ENCODE results near the gene MYL3. TPM values are rescaled to one million over a fixed set of nuclear protein-coding genes. Genes with fewer than 3 reads are reported as not detected.
"Not testable (repeated sequence)": the region's sequence is repeated elsewhere in the genome, so short reads cannot be mapped to it uniquely, and the experiment has no call there.

MYL3 gene
- total RNA-seq, 1 experiment from 2014 or later = not detected

DNA sequence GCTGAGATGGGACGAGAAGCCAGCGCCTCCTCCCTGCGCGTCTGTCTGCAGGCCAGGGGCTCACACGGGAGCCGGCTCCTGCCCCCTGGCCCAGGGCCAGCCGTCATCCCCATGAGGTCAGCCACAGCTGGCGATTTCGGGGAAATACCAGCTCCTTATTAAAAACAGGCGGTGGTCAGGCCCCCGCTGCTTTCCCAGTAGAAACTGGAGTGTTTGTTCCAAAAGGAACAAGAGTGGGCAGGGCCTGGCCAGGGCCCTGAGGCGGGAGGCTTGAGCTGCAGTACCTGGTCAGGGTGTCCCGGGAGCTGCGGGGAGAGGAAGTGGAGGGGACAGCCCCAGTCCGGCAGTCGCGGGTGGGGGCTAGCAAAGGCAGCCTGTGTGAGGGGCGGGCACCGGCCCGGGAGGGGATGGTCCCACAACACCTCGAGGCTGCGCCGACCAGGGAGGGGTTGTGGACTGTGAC is 17.8 kb downstream of the MYL3 start:
- in situ Hi-C loops (cut with HindIII; ENCODE audit: low pct_unique_long_range_greater_than_20kb, low sequenced_read_pairs) = no loop called here
- DNase-seq (ENCODE audit: low read depth) = peak; percentile 4

DNA sequence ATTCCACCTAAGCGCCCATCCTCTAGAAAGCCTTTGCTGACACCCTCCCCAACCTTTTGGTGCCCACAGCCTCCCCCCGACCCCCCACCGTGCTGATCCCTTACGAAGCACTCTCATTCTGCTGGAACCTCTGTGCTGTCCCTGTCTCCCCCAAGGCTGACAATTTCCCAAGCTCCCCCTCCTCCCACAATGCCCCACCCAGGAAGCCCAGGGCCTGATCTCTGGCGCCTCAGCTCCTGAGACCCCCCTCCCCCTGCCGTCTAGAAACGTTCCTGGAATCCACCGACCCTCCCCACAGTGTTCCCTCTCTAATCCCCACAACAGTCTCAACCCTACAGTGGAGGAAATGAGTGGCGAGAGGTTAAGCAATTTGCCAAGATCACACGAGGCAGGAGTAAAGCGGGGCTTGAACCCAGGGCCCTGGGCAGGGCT is 18.3 kb downstream of the MYL3 start:
- in situ Hi-C loops (cut with HindIII; ENCODE audit: low pct_unique_long_range_greater_than_20kb, low sequenced_read_pairs) = no loop called here

DNA sequence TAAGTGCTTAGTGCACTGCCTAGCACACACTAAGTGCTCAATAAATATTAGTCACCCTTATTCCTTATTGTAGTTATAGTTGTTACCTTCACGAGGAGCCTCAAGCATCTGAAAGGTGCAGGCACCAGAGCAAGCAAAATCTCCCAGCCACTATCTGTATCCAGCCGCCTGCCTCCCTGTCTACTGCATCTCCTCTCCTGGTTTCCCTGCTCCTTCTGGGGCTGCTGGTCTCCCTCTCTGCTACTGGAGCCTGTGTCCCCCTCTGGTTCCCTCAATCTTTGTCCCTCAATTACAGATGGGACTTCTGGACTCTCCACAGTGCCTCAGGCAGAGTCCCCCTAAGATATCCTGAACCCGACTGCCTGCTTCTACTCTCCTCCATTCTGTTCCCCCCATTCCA is 18.8 kb downstream of the MYL3 start:
- in situ Hi-C loops (cut with HindIII; ENCODE audit: low pct_unique_long_range_greater_than_20kb, low sequenced_read_pairs) = no loop called here
- no peak for DNase-seq (ENCODE audit: low read depth)

More for the DNA sequence above, 18.3 kb downstream of the MYL3 start:
- DNase-seq (ENCODE audit: low read depth) = no peak

DNA sequence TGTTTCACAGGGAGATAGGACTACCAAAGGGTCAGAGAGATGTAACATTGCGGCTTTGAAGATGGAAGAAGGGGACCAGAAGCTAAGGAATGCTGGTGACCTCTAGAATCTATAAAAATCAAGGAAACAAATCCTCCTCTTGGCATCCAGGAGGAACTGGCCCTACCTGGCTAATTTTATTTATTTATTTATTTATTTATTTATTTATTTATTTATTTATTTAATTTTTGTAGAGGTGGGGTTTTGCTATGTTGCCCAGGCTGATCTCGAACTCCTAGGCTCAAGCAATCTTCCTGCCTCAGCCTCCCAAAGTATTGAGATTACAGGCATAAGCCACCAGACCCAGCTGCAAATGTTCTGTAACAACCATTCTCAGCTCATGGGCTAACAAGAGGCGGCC is 19.7 kb downstream of the MYL3 start:
- no peak for DNase-seq (ENCODE audit: low read depth)
- in situ Hi-C loops (cut with HindIII; ENCODE audit: low pct_unique_long_range_greater_than_20kb, low sequenced_read_pairs) = no loop called here

DNA sequence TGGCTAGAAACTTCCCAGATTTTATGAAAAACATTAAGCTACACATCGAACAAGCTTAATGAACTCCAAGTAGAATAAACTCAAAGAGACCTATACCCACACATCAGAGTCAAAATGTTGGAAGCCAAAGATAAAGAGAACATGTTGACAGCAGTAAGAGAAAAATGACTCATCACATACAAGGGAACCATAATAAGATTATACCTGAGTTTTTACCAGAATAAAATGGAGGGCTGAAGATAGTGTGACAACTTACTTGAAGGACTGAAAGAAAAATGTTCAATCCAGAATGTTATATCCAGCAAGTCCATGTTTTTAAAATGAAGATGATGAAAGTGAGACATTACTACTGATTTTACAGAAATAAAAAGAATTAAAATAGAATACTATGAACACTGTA is 22.8 kb downstream of the MYL3 start:
- in situ Hi-C loops (cut with HindIII; ENCODE audit: low pct_unique_long_range_greater_than_20kb, low sequenced_read_pairs) = no loop called here
- no peak for DNase-seq (ENCODE audit: low read depth)

DNA sequence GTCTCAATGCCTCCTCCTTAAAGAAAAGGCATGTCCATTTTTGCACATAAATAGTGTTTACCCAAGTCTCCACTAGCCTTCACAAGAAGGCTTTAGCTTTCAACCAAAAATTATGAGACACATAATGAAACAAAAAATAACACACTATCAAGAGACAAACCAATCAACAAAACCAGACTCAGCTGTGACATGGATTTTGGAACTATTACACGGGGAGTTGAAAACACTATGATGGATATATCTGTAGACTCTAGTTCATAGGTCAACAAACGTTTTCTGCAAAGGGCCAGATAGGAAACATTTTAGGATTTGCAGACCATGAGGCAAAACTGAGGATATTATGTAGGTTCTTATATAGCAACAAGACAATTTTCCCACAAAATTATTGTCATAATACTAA is 24.9 kb downstream of the MYL3 start:
- no peak for DNase-seq (ENCODE audit: low read depth)
- in situ Hi-C loops (cut with HindIII; ENCODE audit: low pct_unique_long_range_greater_than_20kb, low sequenced_read_pairs) = no loop called here

DNA sequence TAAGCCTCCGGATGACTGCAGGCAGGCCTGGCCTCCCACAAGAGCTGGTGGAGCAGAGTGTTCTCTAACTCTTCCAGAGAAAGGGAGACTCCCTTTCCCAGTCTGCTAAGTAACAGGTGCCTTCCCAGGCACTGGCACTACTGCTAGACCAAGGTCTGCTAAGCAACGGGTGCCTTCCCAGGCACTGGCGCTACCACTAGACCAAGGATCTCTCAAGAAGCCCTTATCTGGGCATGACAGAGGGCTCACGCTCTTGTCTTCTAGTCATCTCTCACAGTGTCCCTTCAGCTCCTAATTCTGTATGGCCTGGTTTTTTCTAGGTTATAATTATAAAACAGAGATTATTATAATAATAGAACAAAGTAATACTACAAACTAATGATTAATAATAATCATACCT is 27.8 kb downstream of the MYL3 start:
- no peak for DNase-seq (ENCODE audit: low read depth)
- in situ Hi-C loops (cut with HindIII; ENCODE audit: low pct_unique_long_range_greater_than_20kb, low sequenced_read_pairs) = no loop called here

DNA sequence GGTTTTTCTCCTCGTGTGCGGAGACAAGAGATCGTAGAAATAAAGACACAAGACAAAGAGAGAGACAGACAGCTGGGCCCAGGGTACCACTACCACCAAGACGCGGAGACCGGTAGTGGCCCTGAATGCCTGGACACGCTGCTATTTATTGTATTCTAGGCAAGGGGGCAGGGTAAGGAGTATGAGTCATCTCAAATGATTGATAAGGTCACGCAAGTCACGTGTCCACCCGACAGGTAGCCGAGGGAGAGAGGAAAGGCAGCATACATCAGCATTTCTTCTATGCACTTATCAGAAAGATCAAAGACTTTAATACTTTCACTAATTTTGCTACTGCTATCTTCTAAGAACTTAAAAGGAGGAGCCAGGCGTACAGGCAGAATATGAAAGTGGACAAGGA is 28.2 kb downstream of the MYL3 start:
- DNase-seq (ENCODE audit: low read depth) = no peak
- in situ Hi-C loops (cut with HindIII; ENCODE audit: low pct_unique_long_range_greater_than_20kb, low sequenced_read_pairs) = no loop called here

DNA sequence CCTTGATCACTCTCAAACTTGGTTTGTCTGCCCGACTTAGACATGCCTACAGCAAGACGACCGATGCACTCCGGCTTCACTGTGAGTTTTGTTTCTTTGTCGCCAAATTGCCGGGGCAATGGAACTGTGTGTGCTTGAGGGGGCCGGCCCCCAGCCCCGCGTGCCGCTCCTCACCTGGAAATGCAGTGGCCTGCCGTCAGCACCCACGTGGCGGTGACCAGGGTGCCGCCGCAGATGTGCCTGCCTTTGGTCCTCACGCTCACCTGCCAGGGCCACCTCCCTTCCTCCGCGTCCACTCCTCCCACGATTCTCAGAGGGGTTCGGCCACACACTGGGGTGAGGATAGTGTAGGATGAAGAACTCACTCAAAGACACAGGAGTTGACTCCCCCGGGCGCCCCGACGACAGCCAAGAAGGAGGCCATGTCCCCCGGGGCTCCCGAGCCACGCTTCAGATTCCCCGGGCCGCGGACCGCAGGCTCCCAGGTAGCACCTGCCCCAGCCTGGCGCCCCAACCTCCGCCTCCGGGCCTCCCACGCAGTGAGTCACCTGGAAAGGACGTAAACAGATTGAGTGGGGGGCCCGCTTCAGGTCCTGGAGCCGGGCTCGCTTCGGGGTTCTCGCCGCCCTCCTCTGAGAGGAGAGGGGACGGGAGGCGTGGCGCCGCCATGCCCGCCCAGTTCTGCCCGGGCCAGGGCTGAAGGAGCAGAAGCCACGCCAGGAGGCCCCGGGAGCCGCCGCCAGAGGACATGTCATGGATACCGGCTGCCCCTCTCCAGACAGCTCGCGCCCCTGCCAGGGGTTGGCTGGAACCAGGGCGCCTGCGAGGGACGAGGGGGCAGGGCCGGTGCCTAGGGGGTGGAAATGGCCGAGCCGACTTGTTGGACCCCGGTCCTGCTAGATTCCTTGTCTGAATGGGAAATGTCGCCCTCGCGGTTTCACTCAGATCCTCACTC is 29.6 kb downstream of the MYL3 start:
- no peak for DNase-seq (ENCODE audit: low read depth)
- in situ Hi-C loops (cut with HindIII; ENCODE audit: low pct_unique_long_range_greater_than_20kb, low sequenced_read_pairs) = no loop called here

DNA sequence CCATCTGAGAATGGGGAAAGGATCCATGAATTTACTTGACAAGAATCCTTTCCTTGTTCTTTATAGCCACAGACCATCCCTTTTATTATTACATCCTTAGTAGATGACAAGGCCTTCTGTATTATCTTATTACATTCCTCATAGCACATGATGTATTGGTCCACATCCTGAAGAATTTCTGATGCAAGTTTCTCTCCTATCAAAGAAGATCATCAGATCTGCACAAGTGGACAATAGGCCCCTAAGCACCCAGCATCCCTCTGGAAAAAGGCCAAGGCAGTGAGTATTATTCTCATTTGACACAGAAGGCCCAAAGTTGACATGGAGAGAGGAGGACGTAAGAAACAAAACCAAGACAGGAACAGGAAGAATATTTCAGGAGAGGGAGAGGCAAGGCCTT is 31.4 kb downstream of the MYL3 start:
- in situ Hi-C loops (cut with HindIII; ENCODE audit: low pct_unique_long_range_greater_than_20kb, low sequenced_read_pairs) = no loop called here
- no peak for DNase-seq (ENCODE audit: low read depth)

DNA sequence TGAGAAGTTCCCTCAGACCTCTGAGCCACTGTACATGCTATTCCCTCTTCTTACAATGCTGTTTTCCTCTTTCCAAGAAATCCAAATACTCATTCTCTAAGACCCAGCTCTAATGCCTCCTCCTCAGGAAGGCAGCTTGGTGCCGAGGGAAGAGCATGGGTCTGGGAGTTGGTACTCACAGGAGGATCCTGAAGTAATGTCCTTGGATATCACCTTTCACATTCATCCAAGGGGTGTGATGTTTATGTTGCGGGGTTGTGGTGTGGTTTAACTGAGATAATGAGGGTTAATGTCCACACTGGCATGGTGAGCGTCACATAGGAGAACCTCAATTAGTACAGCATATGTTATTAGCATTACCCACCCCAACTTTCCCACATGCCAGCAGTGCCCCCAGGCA is 31.9 kb downstream of the MYL3 start:
- in situ Hi-C loops (cut with HindIII; ENCODE audit: low pct_unique_long_range_greater_than_20kb, low sequenced_read_pairs) = no loop called here
- no peak for DNase-seq (ENCODE audit: low read depth)

DNA sequence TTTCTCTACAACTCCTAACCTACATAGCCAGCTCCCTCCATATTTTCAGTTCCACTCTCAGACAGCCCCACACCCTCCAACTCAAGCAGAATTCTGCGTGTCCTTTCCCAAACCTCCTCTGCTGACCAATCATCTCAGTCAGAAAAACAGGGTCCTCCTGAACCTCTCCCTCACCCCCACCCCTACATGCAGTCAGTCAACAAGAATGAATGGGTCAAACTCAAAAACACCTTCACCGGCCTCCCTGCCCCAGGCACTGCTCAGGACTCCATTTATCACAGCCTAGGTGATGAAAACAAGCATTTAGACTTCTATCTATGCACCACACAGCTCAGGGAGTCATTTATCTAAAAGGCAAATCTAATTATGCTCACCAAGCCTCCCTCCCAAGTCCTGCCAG is 32.4 kb downstream of the MYL3 start:
- no peak for DNase-seq (ENCODE audit: low read depth)
- in situ Hi-C loops (cut with HindIII; ENCODE audit: low pct_unique_long_range_greater_than_20kb, low sequenced_read_pairs) = no loop called here

DNA sequence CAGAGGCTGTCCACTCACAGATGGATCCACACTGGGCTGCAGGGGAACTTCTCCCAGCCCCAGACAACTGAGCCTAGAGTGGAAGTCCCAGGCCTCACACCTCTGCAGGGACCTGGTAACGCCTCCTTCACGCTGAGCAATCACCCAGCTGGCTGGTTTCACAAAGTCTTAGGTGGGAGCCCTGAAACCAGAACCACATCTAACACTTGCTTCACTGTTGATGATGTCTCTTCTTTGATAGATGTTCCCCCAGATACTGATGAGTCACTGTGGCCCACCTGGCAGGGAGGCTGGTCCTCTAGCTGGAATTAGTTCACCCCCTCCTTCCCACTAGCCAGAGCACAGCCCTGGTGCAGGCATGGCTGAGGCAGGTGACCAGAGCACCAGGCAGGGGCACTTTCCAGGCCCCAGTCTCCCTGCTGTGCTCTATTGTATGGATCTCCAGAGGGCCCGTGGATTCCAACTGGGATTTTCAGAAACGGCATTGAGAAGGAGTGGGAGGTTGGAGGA is 33.5 kb downstream of the MYL3 start:
- DNase-seq (ENCODE audit: low read depth) = no peak
- in situ Hi-C loops (cut with HindIII; ENCODE audit: low pct_unique_long_range_greater_than_20kb, low sequenced_read_pairs) = no loop called here

DNA sequence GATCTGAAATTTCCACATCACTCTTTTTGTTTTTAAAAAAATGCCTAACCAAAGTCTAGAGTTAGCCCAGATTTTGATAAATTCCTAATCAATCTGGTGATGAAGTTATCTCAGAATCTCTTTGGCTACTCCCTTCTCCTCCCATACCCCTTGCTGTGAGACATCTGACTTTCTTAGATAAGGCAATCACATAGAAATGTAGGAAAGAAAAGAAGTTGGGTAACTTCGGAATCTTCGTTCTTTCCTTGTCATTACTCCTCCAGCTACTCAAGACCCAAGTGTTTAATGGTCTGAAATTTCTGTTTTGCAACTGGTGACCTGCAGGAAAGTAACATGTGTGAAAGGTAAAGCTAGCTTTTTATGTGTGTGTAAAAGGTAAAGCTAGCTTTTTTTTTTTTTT is 37.8 kb downstream of the MYL3 start:
- no peak for DNase-seq (ENCODE audit: low read depth)
- in situ Hi-C loops (cut with HindIII; ENCODE audit: low pct_unique_long_range_greater_than_20kb, low sequenced_read_pairs) = no loop called here

DNA sequence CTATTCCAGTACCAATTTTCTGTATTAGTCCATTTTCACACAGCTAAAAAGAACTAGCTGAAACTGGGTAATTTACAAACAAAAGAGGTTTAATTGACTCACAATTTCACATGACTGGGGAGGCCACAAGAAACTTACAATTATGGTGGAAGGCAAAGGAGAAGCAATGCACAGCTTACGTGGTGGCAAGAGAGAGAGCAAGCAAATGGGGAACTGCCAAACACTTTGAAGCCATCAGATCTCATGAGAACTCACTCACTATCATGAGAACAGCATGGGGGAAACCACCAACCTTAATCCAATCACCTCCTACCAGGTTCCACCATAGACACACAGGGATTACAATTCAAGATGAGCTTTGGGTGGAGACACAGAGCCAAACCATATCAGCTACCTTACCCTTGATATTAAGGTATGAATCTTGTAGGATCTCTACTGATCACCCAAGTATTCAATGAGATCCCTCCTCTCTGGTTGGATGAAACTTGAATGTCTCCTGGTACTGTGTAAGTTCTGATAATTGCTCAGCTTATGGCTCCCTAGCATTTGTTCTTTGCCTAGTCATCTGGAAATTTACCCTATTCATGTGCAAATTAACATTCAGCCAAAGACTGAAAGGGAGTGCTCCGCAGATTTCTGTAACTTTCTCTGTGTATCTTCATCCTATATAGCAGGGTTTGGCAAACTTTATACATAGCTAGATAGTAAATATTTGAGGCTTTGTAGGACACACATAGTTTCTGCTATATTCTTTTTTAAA is 38.9 kb downstream of the MYL3 start:
- in situ Hi-C loops (cut with HindIII; ENCODE audit: low pct_unique_long_range_greater_than_20kb, low sequenced_read_pairs) = no loop called here
- DNase-seq (ENCODE audit: low read depth) = no peak

DNA sequence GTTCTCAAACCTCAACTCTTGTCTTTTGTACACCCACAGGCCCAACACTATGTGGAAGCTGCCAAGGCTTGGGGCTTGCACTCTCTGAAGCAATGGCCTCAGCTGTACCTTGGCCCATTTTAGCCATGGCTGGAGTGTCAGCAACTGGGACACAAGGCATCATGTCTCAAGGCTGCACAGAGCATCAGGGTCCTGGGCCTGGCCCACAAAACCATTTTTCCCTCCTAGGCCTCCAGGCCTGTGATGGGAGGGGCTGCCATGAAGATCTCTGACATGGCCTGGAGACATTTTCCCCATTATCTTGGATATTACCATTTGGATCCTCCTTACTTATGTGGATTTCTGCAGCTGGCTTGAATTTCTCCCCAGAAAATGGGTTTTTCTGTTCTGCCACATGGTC is 39.9 kb downstream of the MYL3 start:
- DNase-seq (ENCODE audit: low read depth); in situ Hi-C loops (cut with HindIII; ENCODE audit: low pct_unique_long_range_greater_than_20kb, low sequenced_read_pairs): not testable (repeated sequence)

DNA sequence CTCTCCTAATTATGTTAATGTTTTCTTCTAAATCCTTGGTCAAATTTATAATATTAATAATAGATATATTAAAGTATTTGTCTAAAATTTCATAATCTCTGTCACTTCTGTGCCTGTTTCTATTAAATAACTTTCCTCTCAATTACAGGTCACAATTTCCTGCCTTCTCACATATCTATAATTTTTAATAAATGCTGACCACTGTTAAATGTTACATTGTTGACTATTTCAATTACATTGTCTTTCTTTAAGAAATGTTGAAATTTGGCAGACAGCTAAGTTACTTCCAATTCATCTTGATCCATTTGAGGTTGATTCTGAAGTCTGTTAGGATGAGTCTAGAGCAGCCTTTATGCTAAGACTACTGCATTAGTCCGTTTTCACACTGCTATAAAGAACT is 41.7 kb downstream of the MYL3 start:
- in situ Hi-C loops (cut with HindIII; ENCODE audit: low pct_unique_long_range_greater_than_20kb, low sequenced_read_pairs) = no loop called here
- DNase-seq (ENCODE audit: low read depth) = no peak

DNA sequence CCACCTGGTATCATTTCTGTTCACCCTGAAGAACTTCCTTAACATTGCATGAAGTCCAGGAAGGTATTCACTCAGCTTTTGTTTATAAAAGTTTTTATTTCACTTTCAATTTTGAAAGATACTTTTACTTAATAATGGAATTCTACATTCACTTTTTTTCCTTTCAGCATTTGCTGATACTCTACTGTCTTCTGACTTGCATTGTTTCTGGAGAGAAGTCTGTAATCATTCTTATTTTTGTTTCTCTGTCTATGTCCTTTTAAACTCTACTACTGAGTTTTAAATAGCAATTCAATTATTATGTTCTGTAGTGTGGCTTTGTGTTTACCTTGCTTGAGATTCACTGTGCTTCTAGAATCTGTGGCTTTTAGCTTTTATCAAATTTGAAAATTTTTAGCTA is 42.4 kb downstream of the MYL3 start:
- no peak for DNase-seq (ENCODE audit: low read depth)
- in situ Hi-C loops (cut with HindIII; ENCODE audit: low pct_unique_long_range_greater_than_20kb, low sequenced_read_pairs) = no loop called here

DNA sequence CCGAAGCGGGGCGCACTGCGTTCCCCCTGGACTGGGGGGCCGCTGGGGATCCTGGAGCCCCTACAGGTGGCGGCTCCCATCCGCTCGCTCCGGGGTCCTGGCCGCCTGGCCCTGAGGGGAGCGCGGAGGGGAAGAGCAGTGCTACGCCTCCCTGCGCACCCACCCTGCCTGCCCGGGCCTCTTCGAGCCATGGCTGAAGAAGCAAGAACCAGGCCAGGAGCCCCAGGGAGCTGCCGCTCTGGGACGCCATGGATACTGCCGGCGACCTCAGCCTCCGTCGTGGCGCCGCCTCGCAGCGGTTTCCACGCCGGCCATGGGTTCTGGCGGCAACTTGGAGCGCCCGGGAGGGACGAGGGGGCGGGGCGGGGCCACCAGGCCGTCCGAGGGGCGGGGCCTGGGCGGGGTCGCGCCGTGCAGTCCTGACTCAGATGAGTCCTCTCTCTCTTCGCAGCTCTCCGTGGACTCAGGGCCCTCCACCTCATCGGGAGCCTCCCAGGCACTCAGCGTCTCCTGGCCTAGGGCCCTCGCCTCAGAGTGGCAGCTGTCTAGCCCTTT is 50.9 kb downstream of the MYL3 start:
- in situ Hi-C loops (cut with HindIII; ENCODE audit: low pct_unique_long_range_greater_than_20kb, low sequenced_read_pairs) = no loop called here
- no peak for DNase-seq (ENCODE audit: low read depth)
